Heart left ventricle (tissue), 16 donors: ENCODE measurements around the gene MXRA8. TPM values are rescaled to one million over a fixed set of nuclear protein-coding genes. Genes with fewer than 3 reads are reported as not detected.

ENCODE experiments used
- ATAC-seq, 4 donors: fragments of 200-7000 bp; cut with Tn5 transposase; one replicate each; pipeline ENCODE4 v1.9.1; 2020 to 2022; ENCODE audit warnings: moderate library complexity in 4 of 4, mild to moderate bottlenecking in 3 of 4, moderate number of reproducible peaks in 1 of 4
- DNase-seq, 5 donors: peaks; one replicate each; pipeline ENCODE4 v3.0.0-alpha.2; 2020
- H3K27ac ChIP-seq, 12 donors: fragments of 200-600 bp; sonication (generic) in 4 of 12; one replicate each; pipeline versions ENCODE4 v1.5.0 to v1.8.0; 2016 to 2022; ENCODE audit warnings: mild to moderate bottlenecking in 2 of 12
- H3K27me3 ChIP-seq, 9 donors: fragments of 200-600 bp; sonication (generic) in 2 of 9; one replicate each; pipeline versions ENCODE4 v1.5.1 to v1.8.0; 2016 to 2022; ENCODE audit warnings: mild to moderate bottlenecking in 3 of 9
- H3K36me3 ChIP-seq, 9 donors: fragments of 200-600 bp; sonication (generic) in 2 of 9; one replicate each; pipeline versions ENCODE4 v1.5.0 to v1.8.0; 2018 to 2022; ENCODE audit warnings: mild to moderate bottlenecking in 2 of 9
- H3K4me1 ChIP-seq, 12 donors: fragments of 200-600 bp; sonication (generic) in 4 of 12; one replicate each; pipeline versions ENCODE4 v1.5.0 to v1.8.0; 2016 to 2022; ENCODE audit warnings: mild to moderate bottlenecking in 3 of 12
- H3K4me3 ChIP-seq, 12 donors: fragments of 200-600 bp; sonication (generic) in 4 of 12; one replicate each; pipeline versions ENCODE4 v1.5.0 to v1.8.0; 2017 to 2022; ENCODE audit warnings: mild to moderate bottlenecking in 9 of 12, moderate library complexity in 4 of 12
- H3K9me3 ChIP-seq, 12 donors: fragments of 200-600 bp; sonication (generic) in 4 of 12; one replicate each; pipeline versions ENCODE4 v1.5.0 to v1.8.0; 2016 to 2022; ENCODE audit warnings: mild to moderate bottlenecking in 1 of 12
- POLR2A ChIP-seq, 2 donors: fragments of 450-650 bp; IDR thresholded peaks; one replicate each; pipeline ENCODE4 v1.6.1; 2017; ENCODE audit warnings: antibody characterized with exemption in 2 of 2, mild to moderate bottlenecking in 2 of 2, moderate library complexity in 2 of 2
- WGBS, 4 donors: extraction: QIAGEN DNeasy Blood & Tissue Kit in 2 of 4; methylation state at CpG; one replicate each; pipeline versions ENCODE4 v1.1.5 to v1.1.7; 2013 to 2018; 5-methylcytosine and 5-hydroxymethylcytosine counted together
- intact Hi-C, 10 donors: fragments of 100-400 bp; cut with DNase I; formaldehyde crosslinking; loops; one replicate each; pipeline versions ENCODE4 v1.11.1 to v1.14.2; 2022
- polyA plus RNA-seq, 2 donors: library from polyadenylated mRNA; stranded (reverse); fragments of 200-250 nt; gene quantifications; one replicate each; pipeline ENCODE4 v1.2.3, GENCODE V29; 2013
- total RNA-seq, 9 donors: library from RNA; depleted of rRNA in 2 of 9; stranded (reverse); fragments of >200 nt in 2 of 9; fragmentation: NEBNext Ultra II Directional in 3 of 9; extraction: Animal tissue kit (Norgen Biotek cat#: 25700) in 3 of 9; gene quantifications; one replicate each; pipeline versions ENCODE4 v1.1.0 to v1.2.4, GENCODE V29; 2016 to 2023
- TF ChIP-seq, protein P1 (sequence below), 12 donors: fragments of 200-600 bp; sonication (generic) in 4 of 12; IDR thresholded peaks; one replicate each; pipeline versions ENCODE4 v1.5.0 to v1.8.0; 2018 to 2022; ENCODE audit warnings: antibody characterized with exemption in 12 of 12, mild to moderate bottlenecking in 5 of 12
- donor health status: ischemic (EF 13 %, LVEDD 7.1; RV severe dilation, severe dysfunction).
- donor health status: healthy with polysubstance abuse.
- donor health status: DM: no; HTN: yes; CAD: no.
- donor health status: DM: no; HTN: no; CAD: no.
- donor health status: ischemic (EF 25% LVEDD 6.9; RV normal size, moderate dysfunction).
- donor health status: ischemic (EF 25% LVEDD 5.7; RV mildly dilated, moderate dysfunction).
- donor health status: healthy.
- donor health status: DM: yes; HTN: yes; CAD: no.
- donor health status: ischemic (EF 35%, LVEDD 5.7; RV mildly dilated, moderate dysfunction).
- donor health status: nonischemic (EF 11% LVEDD 7.7; RV severe dilation, severe dysfunction).
- donor health status: DM: yes; HTN: yes; CAD: no.
- donor health status: PGD.
- donor health status: ischemic (EF 29% LVEDD 5.4; RV normal size, mild dysfunction).
- donor health status: nonischemic (EF 23%, LVEDD 6.1; RV moderate dilation, normal function).

Gene MXRA8
- total and polyA plus RNA-seq, 11 donors = 10.5 to 49.3 (median 19.5) TPM

DNA sequence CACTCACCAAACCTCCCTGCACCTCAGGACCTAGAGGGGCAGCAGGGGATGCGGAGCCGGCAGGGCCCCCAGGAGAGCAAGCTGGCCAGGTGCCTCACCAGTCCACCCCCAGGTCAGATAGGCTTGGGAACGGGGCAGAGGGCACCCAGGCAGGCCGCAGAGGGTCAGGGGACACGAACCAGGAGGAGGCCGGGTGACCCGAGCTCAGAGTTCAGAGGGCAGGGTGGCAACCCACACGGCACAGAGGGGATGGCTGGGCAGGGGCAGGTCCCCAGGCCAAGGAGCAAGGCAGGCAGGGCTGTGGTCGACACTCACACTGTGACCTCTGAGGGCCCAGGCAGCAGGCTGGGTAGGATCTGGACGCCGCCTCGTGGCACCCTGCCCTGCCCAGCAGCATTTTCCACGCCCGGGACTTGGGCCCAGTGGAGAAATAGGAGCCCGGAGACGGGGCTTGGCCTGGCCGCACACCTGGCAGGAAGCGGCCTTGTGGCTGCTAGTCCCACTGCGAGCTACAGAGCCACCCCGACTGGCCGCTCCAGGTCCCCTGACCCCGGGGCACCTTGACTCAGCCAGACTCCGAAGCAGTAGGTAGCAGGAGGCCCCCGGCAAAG, 14.4 kb downstream of the MXRA8 start:
- DNase-seq (no peak), ATAC-seq (no peak)
- Histone ChIP-seq H3K9me3 (no peaks in the 10 kb centered on the region), H3K4me1 (peaks cover 3 to 59% (median 35%) of the 10 kb centered on the region in 12 donors), H3K27ac (peak overlapping the region in 1 of 12 donors; percentile 2), H3K4me3 (no peak overlapping the region), H3K27me3 (no peaks in the 10 kb centered on the region), H3K36me3 (peaks cover 0 to 27% (median 21%) of the 10 kb centered on the region in 9 donors)
- 73 to 91% (median 84%) methylated on average over 15 to 24 of the region's 24 CpGs for WGBS, 4 donors
- TF ChIP-seq, protein P1, sequence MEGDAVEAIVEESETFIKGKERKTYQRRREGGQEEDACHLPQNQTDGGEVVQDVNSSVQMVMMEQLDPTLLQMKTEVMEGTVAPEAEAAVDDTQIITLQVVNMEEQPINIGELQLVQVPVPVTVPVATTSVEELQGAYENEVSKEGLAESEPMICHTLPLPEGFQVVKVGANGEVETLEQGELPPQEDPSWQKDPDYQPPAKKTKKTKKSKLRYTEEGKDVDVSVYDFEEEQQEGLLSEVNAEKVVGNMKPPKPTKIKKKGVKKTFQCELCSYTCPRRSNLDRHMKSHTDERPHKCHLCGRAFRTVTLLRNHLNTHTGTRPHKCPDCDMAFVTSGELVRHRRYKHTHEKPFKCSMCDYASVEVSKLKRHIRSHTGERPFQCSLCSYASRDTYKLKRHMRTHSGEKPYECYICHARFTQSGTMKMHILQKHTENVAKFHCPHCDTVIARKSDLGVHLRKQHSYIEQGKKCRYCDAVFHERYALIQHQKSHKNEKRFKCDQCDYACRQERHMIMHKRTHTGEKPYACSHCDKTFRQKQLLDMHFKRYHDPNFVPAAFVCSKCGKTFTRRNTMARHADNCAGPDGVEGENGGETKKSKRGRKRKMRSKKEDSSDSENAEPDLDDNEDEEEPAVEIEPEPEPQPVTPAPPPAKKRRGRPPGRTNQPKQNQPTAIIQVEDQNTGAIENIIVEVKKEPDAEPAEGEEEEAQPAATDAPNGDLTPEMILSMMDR (IDR thresholded peaks at IDR 0.05) = no peak
- no peak for TF ChIP-seq POLR2A (IDR thresholded peaks at IDR 0.05)
- intact Hi-C loops = no loop called here

DNA sequence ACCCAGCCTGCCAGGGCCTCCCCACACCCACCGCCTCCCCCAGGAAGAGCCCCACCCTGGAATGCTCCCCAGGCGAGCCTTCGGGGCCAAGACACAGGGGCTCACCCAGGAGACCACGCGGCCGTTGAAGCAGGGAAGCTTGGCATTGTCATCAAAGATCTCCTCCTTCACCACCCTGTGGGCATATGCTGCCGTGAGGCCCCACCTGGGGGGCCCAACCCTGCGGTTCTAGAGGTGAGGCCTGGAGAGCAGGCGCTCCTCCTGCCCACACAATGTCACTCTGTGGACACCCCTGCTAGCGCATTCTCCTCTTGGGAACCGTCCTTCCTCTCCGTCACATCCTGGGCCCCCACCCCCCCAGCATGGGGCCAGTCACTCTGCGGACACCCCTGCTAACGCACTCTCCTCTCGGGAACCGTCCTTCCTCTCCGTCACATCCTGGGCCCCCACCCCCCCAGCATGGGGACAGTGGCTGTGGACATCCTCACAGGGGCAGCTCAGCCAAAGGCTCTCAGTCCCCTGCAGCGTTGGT, 15.7 kb downstream of the MXRA8 start:
- H3K4me3 ChIP-seq = no peak overlapping the region
- 78 to 86% (median 84%) methylated on average over 17 to 18 of the region's 18 CpGs for WGBS, 4 donors
- TF ChIP-seq, protein P1 (IDR thresholded peaks at IDR 0.05) = no peak
- no peak for TF ChIP-seq POLR2A (IDR thresholded peaks at IDR 0.05)
- ATAC-seq (no peak), DNase-seq (no peak)
- intact Hi-C loops = no loop called here
- no peaks in the 10 kb centered on the region for H3K27me3 ChIP-seq
- H3K4me1 ChIP-seq = peaks cover 0 to 48% (median 29%) of the 10 kb centered on the region in 12 donors
- no peaks in the 10 kb centered on the region for H3K9me3 ChIP-seq
- H3K36me3 ChIP-seq = peaks cover 0 to 40% (median 33%) of the 10 kb centered on the region in 9 donors
- no peak overlapping the region for H3K27ac ChIP-seq

DNA sequence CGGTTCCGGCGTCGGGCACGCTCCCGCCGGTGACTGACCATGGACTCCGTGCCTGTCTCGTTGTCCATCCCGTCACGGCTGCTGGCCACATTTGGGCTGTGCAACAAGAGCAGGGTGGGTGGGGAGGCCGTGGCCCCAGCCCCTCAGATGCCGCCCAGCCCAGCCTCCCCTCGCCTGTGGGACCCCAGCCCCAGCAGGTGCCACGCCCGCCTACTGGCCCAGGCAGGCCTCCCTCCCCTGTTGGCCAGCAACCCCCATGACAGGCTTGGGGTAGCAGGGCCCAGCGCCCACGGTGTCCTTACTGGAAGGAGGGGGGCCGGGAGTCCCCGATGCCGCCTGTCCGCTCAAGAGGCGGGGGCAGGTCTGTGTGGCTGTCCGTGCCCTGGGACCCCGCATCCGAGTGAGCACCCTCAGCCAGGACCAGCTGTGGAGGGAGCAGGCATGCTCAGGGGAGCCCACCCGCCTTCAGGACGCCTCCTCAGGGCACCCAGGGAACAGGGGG, 16.2 kb downstream of the MXRA8 start:
- TF ChIP-seq POLR2A (IDR thresholded peaks at IDR 0.05) = no peak
- TF ChIP-seq, protein P1 (IDR thresholded peaks at IDR 0.05) = no peak
- no peaks in the 10 kb centered on the region for H3K9me3 ChIP-seq
- 84 to 95% (median 95%) methylated on average over 6 to 28 of the region's 28 CpGs for WGBS, 4 donors
- H3K27me3 ChIP-seq = no peaks in the 10 kb centered on the region
- DNase-seq = no peak
- ATAC-seq = no peak
- peaks cover 0 to 42% (median 24%) of the 10 kb centered on the region in 12 donors for H3K4me1 ChIP-seq
- intact Hi-C loops = no loop called here
- peaks cover 0 to 45% (median 34%) of the 10 kb centered on the region in 9 donors for H3K36me3 ChIP-seq
- no peak overlapping the region for H3K4me3 ChIP-seq
- no peak overlapping the region for H3K27ac ChIP-seq

DNA sequence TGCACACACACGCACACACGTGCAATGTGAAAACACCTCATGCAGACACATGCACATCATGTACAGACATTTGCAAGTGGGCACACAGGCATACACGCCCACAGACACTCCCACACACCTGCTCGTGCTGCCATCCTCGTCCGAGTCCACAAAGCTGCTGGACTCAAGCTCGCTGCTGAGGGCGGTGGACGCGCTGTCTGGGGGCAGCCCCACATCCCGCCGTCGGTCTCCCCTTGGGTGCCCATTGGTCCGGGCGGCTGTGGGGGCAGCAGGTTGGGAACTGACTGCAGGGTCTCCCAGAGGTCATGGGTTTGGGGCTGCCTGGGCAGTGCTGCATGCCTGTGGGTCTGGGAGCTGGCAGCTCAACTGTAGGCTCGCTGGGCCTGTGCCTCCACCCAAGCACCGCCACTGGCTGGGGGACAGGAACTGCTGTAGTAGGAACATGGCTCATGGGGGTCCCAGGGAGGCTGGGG, 16.8 kb downstream of the MXRA8 start:
- Histone ChIP-seq H3K27me3 (no peaks in the 10 kb centered on the region), H3K4me1 (peaks cover 0 to 37% (median 19%) of the 10 kb centered on the region in 12 donors), H3K36me3 (peaks cover 0 to 50% (median 39%) of the 10 kb centered on the region in 9 donors), H3K9me3 (no peaks in the 10 kb centered on the region), H3K4me3 (no peak overlapping the region), H3K27ac (no peak overlapping the region)
- no peak for ATAC-seq
- intact Hi-C loops = no loop called here
- 93 to 95% (median 94%) methylated on average over 7 to 17 of the region's 17 CpGs for WGBS, 4 donors
- TF ChIP-seq, protein P1 (IDR thresholded peaks at IDR 0.05) = no peak
- TF ChIP-seq POLR2A (IDR thresholded peaks at IDR 0.05) = no peak
- no peak for DNase-seq
